HG02798 (cell line): Measurements from ENCODE around the gene CSRNP2.
A peak's percentile ranks its signal among the peaks of the same experiment; 100 is the strongest.

Experiments
- ATAC-seq: cut with Tn5 transposase; IDR thresholded peaks from one replicate; pipeline ENCODE4 v1.9.1; 2021; ENCODE audit warnings: mild to moderate bottlenecking; ENCODE audit not compliant: unreplicated experiment, poor library complexity

The CSRNP2 gene, protein sequence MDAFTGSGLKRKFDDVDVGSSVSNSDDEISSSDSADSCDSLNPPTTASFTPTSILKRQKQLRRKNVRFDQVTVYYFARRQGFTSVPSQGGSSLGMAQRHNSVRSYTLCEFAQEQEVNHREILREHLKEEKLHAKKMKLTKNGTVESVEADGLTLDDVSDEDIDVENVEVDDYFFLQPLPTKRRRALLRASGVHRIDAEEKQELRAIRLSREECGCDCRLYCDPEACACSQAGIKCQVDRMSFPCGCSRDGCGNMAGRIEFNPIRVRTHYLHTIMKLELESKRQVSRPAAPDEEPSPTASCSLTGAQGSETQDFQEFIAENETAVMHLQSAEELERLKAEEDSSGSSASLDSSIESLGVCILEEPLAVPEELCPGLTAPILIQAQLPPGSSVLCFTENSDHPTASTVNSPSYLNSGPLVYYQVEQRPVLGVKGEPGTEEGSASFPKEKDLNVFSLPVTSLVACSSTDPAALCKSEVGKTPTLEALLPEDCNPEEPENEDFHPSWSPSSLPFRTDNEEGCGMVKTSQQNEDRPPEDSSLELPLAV

DNA sequence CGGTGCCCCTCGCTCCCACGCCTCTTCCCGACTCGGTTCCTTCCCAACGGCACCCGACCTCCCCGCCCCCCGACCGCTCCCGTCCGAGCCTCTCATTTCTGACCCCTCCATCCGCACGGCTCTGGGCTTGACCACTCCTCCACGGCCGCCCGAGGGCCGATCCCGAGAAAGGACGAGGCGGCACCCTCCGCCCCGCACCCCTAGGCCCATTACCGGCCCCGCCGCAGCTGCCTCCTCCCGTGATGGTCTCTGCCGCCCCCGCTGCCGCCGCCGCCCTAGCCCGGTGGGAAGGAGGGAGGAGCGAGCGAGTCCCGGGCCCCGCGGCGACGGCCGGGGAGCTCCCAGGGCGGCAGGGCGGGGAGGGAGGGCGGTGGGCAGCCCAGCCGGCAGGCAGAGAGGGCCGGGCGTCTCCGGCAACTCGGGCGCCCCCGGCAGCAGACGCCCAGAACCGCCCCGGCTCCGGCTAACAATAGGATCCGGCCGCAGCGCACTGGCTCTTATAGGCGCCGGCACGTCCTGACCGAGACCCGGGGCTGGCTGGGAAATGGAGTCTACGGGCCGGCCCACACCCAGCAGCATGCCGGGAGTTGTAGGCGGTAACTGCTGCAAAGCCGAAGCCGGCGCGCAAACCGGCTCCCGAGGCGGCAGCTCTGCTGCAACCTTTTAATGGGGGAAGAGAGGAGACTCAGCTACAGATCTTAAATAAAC lies at the start of gene CSRNP2:
Gene CSRNP2, minus strand, starts transcription at position 471 of the 708 bp plus-strand sequence. CDS start 7,035 bp downstream, outside the sequence.
- ATAC-seq = peak; percentile 96

- no peak for ATAC-seq
These were observed 49.3 kb upstream of the CSRNP2 start for GRCh38 chr12:51132693-51133092.

GRCh38 chr12:51131745-51132521 lies 48.5 kb upstream of the CSRNP2 start:
- no peak for ATAC-seq

DNA sequence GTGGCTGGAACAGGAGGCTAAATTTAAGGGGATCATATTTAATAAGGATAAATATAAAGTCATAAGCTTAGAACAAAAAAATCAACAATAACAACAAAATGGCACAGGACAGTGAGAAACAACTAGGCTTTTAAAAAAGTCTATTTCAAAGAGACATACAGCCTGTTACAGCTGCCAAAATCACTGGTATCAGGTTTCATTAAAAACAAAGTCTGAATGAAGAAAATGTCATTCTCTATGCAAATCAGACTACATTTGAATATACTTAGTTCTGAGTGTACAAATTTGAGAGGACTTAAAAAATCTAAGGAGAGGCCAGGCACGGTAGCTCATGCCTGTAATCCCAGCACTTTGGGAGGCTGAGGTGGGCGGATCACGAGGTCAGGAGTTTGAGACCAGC lies 45.5 kb upstream of the CSRNP2 start:
- ATAC-seq = no peak

- no peak for ATAC-seq
These were observed 43.8 kb upstream of the CSRNP2 start for GRCh38 chr12:51127050-51127729.

DNA sequence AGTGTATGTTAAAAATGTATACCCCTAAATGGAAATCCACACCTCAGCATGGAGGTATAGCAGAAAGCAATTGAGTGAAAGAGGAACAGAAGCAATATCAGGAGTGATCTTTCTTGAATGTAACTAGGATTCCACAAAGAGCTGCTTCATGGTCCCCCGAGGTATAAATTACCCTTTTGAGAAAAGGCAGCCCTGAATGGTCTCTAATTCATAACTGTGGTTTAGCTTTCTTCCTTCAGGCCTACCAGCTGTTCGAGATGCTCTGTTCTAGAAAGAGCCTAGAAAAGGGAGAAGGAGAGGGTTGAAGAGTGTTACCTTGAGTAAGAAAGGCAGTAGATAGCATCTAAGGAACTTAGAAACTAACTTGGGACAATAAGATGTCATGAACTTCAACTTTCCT lies 42.9 kb upstream of the CSRNP2 start:
- ATAC-seq = no peak

GRCh38 chr12:51124504-51124903 lies 41.1 kb upstream of the CSRNP2 start:
- ATAC-seq = no peak

GRCh38 chr12:51122844-51123243 lies 39.4 kb upstream of the CSRNP2 start:
- ATAC-seq = no peak

DNA sequence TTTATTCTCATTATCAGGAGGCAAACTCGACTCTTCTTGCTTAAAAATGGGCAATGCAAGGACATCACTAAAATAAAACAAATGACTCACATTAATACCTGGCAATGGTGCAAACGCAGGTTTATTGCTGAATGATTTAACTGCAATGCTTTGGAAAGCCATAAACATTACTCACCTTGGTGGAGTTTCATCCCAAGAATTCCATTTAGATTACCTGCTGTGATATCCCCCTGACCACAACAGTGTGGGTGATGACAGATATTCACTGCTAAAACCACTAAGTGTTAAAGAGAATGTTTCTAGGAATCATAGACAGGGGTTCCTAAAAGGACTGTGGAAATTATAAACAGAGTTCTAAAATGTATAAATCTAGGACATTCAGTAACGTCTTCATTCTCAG lies 35.3 kb upstream of the CSRNP2 start:
- no peak for ATAC-seq

- ATAC-seq = no peak
These were observed 32.1 kb upstream of the CSRNP2 start for GRCh38 chr12:51115533-51115932.

DNA sequence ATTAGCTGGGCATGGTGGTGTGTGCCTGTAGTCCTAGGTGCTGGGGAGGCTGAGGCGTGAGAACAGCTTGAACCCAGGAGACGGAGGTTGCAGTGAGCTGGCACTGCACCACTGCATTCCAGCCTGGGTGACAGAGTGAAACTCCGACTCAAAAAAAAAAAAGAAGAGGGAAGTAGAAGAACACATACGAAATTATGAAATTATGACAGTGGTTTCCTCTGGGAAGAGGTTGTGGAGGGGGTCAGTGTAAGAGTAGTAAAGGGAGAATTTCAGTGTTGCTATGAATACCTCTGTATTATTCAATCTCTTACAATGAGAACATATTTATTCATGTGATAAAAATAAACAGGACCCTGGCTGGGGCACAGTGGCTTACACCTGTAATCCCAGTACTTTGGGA lies 24.7 kb upstream of the CSRNP2 start:
- ATAC-seq = no peak

- no peak for ATAC-seq
These were observed 20.6 kb upstream of the CSRNP2 start for GRCh38 chr12:51103977-51104376.

GRCh38 chr12:51098611-51099010 lies 15.2 kb upstream of the CSRNP2 start:
- no peak for ATAC-seq

DNA sequence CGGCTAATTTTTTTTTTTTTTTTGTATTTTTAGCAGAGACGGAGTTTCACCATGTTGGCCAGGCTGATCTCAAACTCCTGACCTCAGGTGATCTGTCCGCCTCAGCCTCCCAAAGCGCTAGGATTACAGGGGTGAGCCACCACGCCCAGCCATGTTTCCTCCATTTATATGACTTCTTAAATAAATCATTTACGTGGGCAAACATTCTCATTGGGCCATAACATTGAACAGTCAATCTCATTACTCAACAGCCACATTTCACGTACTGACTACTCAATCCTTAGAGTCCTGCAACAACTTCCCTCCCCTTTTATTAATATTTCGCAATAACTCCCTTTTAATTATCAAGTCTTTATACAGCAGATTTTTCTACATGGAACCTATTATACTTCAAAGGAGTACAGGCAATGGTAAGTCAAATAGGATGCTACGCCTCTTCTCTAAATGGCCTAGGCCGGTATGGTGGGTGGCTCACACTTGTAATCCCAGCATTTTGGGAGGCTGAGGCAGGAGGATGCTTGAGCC lies 7.4 kb upstream of the CSRNP2 start:
- ATAC-seq = no peak

DNA sequence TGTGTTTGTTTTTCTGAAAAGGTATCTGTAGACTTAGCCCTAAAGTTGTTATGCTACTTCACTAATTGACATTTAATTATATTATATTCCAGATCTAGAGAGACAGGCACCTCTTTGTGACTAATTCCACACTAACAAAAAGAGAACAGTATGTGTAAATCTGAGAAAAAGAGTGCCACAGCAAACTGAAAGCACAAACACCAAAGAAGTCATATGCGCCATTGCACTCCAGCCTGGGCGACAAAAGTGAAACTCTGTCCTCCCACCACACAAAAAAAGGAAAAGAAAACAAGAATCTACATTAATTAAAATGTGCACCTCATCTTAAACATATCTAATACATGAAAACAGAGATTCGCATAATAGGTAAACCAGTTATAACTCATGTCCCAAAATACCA lies 4.4 kb upstream of the CSRNP2 start:
- no peak for ATAC-seq

GRCh38 chr12:51086933-51087332 lies 3.5 kb upstream of the CSRNP2 start:
- ATAC-seq = no peak

GRCh38 chr12:51085757-51086156 lies 2.4 kb upstream of the CSRNP2 start:
- no peak for ATAC-seq

DNA sequence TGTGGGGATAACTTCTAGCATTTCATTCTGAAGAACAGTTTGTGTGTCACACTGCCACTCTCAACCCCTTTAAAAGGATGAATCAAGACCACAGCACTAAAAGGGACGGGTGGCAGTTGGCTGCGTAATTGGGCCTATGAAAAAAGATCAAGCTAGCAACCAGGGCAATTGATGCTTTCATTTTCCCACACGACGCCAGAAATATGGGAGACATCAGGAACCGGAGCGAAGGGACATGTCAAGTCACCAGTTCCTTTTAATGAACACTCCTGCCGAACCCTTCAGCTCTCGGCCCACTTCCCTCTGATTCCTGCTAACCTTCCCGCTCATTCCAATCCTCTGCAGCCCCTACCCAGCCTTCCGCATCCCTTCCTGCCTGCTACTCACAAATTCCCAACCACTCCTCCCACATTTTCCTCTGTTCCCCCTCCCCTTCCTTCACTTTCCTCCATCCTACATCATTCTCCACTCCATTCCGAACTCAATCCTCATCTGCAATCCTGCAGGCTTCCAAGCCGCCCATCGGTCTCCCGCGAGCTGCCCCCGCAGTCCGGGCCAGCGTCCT lies 753 bp downstream of the CSRNP2 start:
- ATAC-seq = peak; percentile 5

DNA sequence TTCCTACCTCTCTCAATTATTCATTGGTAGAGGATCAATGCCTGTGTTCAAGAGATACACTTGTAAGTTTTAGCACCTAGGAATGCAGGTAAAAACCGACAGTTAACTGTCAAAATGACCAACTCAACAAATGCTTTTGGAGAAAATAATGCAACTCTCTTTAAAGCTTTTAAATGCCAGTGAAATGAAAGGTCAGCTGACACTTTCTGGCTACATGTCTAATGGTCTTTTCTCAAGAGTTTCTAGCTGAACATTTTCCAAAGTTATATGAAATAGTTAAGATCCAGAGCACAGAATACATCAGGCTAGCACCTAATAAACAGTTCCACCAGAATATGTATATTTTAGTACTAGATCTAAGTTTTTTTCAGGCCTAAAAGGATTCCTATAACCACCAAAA lies 2.0 kb downstream of the CSRNP2 start:
- ATAC-seq = no peak

DNA sequence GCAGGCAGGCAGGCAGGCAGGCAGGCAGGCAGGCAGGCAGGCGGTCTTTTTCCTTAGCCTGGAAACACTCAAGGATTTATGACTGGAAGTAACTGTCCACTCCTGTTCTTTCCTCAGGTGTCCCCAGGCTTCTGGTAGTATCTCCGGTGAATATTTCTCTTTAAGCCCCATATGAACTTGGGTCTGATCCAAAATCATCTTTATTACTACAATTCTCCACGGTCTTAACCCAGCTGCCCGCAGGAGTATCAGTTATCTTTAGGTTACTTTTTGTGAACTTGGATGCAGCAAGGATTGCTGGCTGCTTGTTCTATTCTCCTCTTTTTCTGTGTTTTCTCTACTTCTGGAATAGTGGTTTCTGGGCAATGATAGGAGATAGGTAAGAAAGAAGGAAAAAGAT lies 3.3 kb downstream of the CSRNP2 start:
- no peak for ATAC-seq
